K562 (cell line): ENCODE measurements around the gene B2M. TPM values are rescaled to one million over a fixed set of nuclear protein-coding genes. Genes with fewer than 3 reads are reported as not detected.
A peak's percentile ranks its signal among the peaks of the same experiment; 100 is the strongest.

Source experiments
- GABPA ChIP-seq: fragments of 200-800 bp; sonication (Bioruptor generic); conservative IDR thresholded peaks from 2 replicates; pipeline ENCODE4 v1.6.1; 2016; ENCODE audit warnings: low read depth, missing genetic modification characterization, missing compliant biosample characterization
- GATAD2B ChIP-seq: fragments of 450-650 bp; IDR thresholded peaks from 2 replicates; pipeline ENCODE4 v1.6.1; 2017; ENCODE audit warnings: mild to moderate bottlenecking, borderline replicate concordance
- KLF10 ChIP-seq: fragments of 250-450 bp; sonication (Bioruptor Pico); IDR thresholded peaks from 2 replicates; pipeline ENCODE4 v1.6.1; 2021; ENCODE audit warnings: matching md5 sums
- MAFF ChIP-seq: IDR thresholded peaks from 2 replicates; pipeline ENCODE4 v1.6.1; 2012; ENCODE audit warnings: low read length, improper control_type of control experiment
- MTF1 ChIP-seq: fragments of 250-450 bp; sonication (Bioruptor Pico); IDR thresholded peaks from 2 replicates; pipeline ENCODE4 v1.9.0; 2021; ENCODE audit warnings: moderate library complexity, mild to moderate bottlenecking, inconsistent platforms, borderline replicate concordance
- PHB2 ChIP-seq: fragments of 450-650 bp; IDR thresholded peaks from 2 replicates; pipeline ENCODE4 v1.6.1; 2017; ENCODE audit warnings: low read depth
- PHF21A ChIP-seq: fragments of 450-650 bp; IDR thresholded peaks from 2 replicates; pipeline ENCODE4 v1.6.1; 2017; ENCODE audit warnings: low read depth, borderline replicate concordance
- PHTF2 ChIP-seq: fragments of 250-450 bp; sonication (Bioruptor Pico); IDR thresholded peaks from 2 replicates; pipeline ENCODE4 v1.5.0; 2021; ENCODE audit warnings: mild to moderate bottlenecking
- RBM15 ChIP-seq: fragments of 200-400 bp; formaldehyde crosslinking; IDR thresholded peaks from 2 replicates; pipeline ENCODE4 v1.6.1; 2018; ENCODE audit warnings: mild to moderate bottlenecking, low read length, moderate library complexity; ENCODE audit not compliant: insufficient read depth
- SNRNP70 ChIP-seq: fragments of 200-400 bp; formaldehyde crosslinking; optimal IDR thresholded peaks from 2 replicates; pipeline ENCODE3; 2017; ENCODE audit warnings: low read depth, low read length
- USF1 ChIP-seq: sonication (generic); formaldehyde crosslinking; IDR thresholded peaks from 2 replicates; pipeline ENCODE4 v1.9.0; 2022; ENCODE audit warnings: mild to moderate bottlenecking, missing genetic modification reagents
- ZEB2 ChIP-seq: fragments of 450-650 bp; IDR thresholded peaks from 2 replicates; pipeline ENCODE4 v1.6.1; 2016
- ZFP1 ChIP-seq: fragments of 450-650 bp; formaldehyde crosslinking; IDR thresholded peaks from 2 replicates; pipeline ENCODE4 v1.4.0; 2020; ENCODE audit warnings: mild to moderate bottlenecking, mixed read lengths
- ZFX ChIP-seq: sonication (generic); formaldehyde crosslinking; IDR thresholded peaks from 2 replicates; pipeline ENCODE4 v1.8.0; 2022; ENCODE audit warnings: mild to moderate bottlenecking, missing genetic modification reagents, moderate library complexity
- ZNF695 ChIP-seq: fragments of 450-650 bp; formaldehyde crosslinking; IDR thresholded peaks from 2 replicates; pipeline ENCODE4 v1.4.0; 2020; ENCODE audit warnings: mild to moderate bottlenecking, moderate library complexity
- polyA plus RNA-seq, 8 experiments: library from polyadenylated mRNA; depleted of rRNA in 4 of 8; stranded (reverse) in 5 of 8; unstranded in 3 of 8; fragments of >200 nt; fragmentation: Nextera tagmentation in 2 of 8; fragmentation: Illumina TruSeq in 1 of 8; extraction: Ambion mirVana in 2 of 8; extraction: Trizol in 1 of 8; gene quantifications; 2 replicates each; pipeline versions ENCODE4 v1.2.1 to v1.2.3, GENCODE V29; 2011 to 2014; ENCODE audit warnings: inconsistent platforms in 1 of 8, missing spikeins in 1 of 8
- total RNA-seq, 7 experiments: library from RNA; depleted of rRNA in 6 of 7; stranded (reverse); fragments of >200 nt in 6 of 7; fragmentation: Illumina TruSeq in 2 of 7; extraction: Trizol in 2 of 7; gene quantifications; 2 replicates each; pipeline versions ENCODE4 v1.2.1 to v1.2.3, GENCODE V29; 2011 to 2021; ENCODE audit warnings: low replicate concordance in 1 of 7
- TF ChIP-seq, protein P1 (sequence below), 2 experiments: IDR thresholded peaks in 1 of 2; conservative IDR thresholded peaks in 1 of 2; 2 replicates each; pipeline ENCODE4 v1.6.1; 2016; ENCODE audit warnings: low read depth in 2 of 2, mild to moderate bottlenecking in 1 of 2, missing compliant biosample characterization in 1 of 2, missing genetic modification characterization in 1 of 2, moderate library complexity in 1 of 2
- TF ChIP-seq, protein P2 (sequence below): fragments of 250-450 bp; sonication (Bioruptor Pico); IDR thresholded peaks from 2 replicates; pipeline ENCODE4 v1.9.0; 2021; ENCODE audit warnings: mild to moderate bottlenecking, inconsistent platforms
- TF ChIP-seq, protein P3 (sequence below): sonication (generic); formaldehyde crosslinking; IDR thresholded peaks from 2 replicates; pipeline ENCODE4 v1.8.0; 2022; ENCODE audit warnings: mild to moderate bottlenecking, low read depth, missing genetic modification reagents

The B2M gene
- total and polyA plus RNA-seq, 9 of the 15 experiments (the other 6 are each of a cell fraction or from before 2014, with no cell fraction given): 460 to 3,138 (median 1,032) TPM

DNA sequence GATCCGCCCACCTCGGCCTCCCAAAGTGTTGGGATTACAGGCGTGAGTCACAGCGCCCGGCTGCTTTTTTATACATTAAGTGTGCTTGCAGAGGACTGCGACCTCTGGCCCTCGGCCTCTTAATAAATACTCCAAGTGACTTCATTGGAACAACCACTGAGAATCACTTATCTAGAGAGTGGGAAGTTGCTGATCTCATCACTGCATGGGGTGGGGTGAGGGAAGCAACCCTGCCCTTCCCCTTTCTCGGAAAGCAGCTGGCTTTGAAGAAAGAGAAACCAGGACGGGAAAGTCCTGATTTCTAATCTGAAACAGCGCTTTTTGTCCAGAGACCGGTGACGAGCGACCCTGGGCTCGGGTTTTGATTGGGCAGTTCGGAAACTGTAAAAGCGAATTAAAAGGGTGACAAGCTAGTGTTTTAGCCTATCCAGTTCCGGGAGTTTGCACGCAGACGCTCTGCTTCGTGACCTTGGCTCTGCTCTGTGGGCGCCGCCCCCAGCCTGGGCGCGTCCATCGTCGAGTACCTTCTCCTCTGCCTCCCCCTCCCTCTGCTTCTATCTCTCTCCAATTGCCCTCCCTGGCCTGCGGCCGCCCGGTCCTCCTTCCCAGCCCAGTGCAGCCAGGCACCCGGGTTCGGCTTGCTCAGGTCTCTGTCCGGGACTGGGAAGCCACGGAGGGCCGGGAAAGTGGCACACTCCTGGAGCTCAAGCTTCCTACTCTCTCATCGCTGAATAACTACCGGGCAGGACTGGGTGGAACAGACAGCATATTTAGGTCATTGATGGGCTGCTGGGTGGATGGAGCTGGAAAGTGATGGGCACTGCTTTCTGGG is 17.5 kb downstream of the B2M start (continued):
- TF ChIP-seq ZNF695 (CRISPR knock-in tag) (0 out of 2 replicates have a peak, but pooled peaks have one; percentile 37), RBM15 (no peak), ZFX (CRISPR knock-in tag) (peak; percentile 74), ZEB2 (0 out of 2 replicates have a peak, but pooled peaks have one; percentile 12), ZFP1 (CRISPR knock-in tag) (no peak), PHB2 (no peak), MAFF (peak; percentile 81), GABPA (0 out of 2 replicates have a peak, but pooled peaks have one; percentile 27), PHF21A (peak; percentile 75; the same call in 1 of the 2 replicates), GATAD2B (peak; percentile 44; the same call in 1 of the 2 replicates), USF1 (CRISPR knock-in tag) (no peak; the same call in 1 of the 2 replicates), MTF1 (CRISPR knock-in tag) (no peak), PHTF2 (CRISPR knock-in tag) (no peak), KLF10 (CRISPR knock-in tag) (0 out of 2 replicates have a peak, but pooled peaks have one; percentile 42), SNRNP70 (no peak)
- TF ChIP-seq, protein P1, sequence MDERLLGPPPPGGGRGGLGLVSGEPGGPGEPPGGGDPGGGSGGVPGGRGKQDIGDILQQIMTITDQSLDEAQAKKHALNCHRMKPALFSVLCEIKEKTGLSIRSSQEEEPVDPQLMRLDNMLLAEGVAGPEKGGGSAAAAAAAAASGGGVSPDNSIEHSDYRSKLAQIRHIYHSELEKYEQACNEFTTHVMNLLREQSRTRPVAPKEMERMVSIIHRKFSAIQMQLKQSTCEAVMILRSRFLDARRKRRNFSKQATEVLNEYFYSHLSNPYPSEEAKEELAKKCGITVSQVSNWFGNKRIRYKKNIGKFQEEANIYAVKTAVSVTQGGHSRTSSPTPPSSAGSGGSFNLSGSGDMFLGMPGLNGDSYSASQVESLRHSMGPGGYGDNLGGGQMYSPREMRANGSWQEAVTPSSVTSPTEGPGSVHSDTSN (CRISPR knock-in tag; IDR thresholded peaks at IDR 0.05; ENCODE audit: low read depth): no peak
- TF ChIP-seq, protein P1 (tag; conservative IDR thresholded peaks at IDR 0.05; ENCODE audit: low read depth): peak; percentile 6; the same call in 1 of the 2 replicates
- TF ChIP-seq, protein P2, sequence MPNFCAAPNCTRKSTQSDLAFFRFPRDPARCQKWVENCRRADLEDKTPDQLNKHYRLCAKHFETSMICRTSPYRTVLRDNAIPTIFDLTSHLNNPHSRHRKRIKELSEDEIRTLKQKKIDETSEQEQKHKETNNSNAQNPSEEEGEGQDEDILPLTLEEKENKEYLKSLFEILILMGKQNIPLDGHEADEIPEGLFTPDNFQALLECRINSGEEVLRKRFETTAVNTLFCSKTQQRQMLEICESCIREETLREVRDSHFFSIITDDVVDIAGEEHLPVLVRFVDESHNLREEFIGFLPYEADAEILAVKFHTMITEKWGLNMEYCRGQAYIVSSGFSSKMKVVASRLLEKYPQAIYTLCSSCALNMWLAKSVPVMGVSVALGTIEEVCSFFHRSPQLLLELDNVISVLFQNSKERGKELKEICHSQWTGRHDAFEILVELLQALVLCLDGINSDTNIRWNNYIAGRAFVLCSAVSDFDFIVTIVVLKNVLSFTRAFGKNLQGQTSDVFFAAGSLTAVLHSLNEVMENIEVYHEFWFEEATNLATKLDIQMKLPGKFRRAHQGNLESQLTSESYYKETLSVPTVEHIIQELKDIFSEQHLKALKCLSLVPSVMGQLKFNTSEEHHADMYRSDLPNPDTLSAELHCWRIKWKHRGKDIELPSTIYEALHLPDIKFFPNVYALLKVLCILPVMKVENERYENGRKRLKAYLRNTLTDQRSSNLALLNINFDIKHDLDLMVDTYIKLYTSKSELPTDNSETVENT (CRISPR knock-in tag): peak; percentile 75; the same call in 1 of the 2 replicates
- TF ChIP-seq, protein P3, sequence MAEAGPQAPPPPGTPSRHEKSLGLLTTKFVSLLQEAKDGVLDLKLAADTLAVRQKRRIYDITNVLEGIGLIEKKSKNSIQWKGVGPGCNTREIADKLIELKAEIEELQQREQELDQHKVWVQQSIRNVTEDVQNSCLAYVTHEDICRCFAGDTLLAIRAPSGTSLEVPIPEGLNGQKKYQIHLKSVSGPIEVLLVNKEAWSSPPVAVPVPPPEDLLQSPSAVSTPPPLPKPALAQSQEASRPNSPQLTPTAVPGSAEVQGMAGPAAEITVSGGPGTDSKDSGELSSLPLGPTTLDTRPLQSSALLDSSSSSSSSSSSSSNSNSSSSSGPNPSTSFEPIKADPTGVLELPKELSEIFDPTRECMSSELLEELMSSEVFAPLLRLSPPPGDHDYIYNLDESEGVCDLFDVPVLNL: no peak
